NCI-H1930 (cell line): ENCODE results near the gene STRN.
"Not testable (repeated sequence)": the region's sequence is repeated elsewhere in the genome, so short reads cannot be mapped to it uniquely, and the experiment has no call there.

ENCODE experiments used
- DNase-seq, 2 experiments: peaks; one replicate each; lab custom pipeline; 2025; lab: John Stamatoyannopoulos, UW

The STRN gene

GRCh38 chr2:36834731-36835524, 131.4 kb downstream of the STRN start:
- DNase-seq = no peak

GRCh38 chr2:36834203-36834602, 132.1 kb downstream of the STRN start:
- no peak for DNase-seq

GRCh38 chr2:36831185-36831584, 135.2 kb downstream of the STRN start:
- no peak for DNase-seq

DNA sequence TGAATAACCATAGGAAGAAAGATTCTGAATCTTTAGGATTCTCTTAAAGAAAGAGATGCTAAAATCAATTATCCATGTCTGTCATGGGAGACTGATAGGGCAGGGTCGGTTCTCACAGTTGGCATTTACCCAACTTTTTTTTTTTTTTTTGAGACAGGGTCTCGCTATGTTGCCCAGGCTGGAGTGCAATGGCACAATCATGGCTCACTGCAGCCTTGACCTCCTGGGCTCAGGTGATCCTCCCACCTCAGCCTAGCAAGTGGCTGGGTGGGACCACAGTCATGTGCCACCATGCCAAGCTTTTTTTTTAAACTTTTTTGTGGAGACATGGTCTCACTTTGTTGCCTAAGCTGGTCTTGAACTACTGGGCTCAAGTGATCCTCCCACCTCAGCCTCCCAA, 141.7 kb downstream of the STRN start:
- DNase-seq = not testable (repeated sequence)

GRCh38 chr2:36824273-36824672, 142.1 kb downstream of the STRN start:
- DNase-seq = no peak

DNA sequence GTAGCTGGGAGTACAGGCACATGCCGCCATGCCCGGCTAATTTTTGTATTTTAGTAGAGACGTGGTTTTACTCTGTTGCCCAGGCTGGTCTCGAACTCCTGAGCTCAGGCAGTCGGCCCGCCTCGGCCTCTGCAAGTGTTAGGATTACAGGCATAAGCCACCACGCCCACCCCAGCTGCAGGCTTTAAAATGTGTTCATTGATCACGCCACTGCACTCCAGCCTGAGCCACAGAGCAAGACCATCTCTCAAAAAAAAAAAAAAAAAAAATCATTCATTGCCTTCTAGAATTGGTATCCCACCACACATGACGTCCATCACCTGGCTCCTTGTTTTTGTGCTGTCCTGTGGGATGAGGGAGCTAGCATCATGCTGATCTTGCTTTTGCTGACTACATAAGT, 142.5 kb downstream of the STRN start:
- DNase-seq = no peak

GRCh38 chr2:36820942-36821605, 145.3 kb downstream of the STRN start:
- no peak for DNase-seq

DNA sequence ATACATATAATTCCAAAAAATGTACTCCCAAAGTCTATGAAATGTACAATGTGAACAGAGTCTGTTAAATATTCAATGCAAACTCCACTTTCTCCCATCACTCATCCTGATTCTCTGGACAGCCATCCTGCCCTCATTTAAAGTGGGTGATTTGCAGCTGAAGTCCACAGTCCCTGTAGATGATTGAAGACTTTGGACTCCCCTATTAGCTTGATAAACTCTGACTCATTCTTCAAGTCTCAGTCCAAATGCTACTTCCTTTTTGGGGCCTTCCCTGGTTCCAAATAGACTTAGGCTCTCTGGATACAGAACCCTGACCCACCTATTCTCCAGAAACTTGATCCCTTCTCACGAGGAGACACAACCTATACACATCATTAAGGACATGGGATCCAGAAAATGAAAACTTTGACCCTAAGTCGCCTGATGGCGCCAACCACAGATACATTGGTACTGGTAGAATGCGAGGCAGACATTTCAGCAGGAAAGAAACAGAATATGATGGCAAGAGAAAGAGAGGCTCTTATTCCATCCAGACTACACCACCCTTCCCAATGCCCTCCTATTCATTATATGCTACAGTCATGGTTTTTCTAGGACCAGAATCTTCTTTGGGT, 147.1 kb downstream of the STRN start:
- no peak for DNase-seq

DNA sequence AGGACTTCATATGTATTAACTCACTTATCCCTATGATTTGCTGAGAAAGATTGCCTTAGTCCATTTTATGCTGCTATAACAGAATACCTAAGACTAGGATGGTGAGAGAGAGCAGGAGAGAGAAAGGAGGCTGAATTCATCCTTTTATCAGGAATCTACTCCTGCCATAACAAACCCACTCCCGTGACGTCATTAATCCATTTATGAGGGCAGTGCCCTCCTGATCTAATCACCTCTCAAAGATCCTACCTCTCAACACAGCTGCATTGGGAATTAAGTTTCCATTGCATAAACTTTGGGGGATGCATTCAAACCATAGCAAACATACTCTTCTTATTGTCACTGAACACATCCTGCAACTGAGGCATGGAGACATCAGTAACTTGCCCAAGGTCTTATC, 147.8 kb downstream of the STRN start:
- no peak for DNase-seq

GRCh38 chr2:36812196-36812595, 154.1 kb downstream of the STRN start:
- DNase-seq = no peak

GRCh38 chr2:36811071-36811470, 155.3 kb downstream of the STRN start:
- DNase-seq = no peak

DNA sequence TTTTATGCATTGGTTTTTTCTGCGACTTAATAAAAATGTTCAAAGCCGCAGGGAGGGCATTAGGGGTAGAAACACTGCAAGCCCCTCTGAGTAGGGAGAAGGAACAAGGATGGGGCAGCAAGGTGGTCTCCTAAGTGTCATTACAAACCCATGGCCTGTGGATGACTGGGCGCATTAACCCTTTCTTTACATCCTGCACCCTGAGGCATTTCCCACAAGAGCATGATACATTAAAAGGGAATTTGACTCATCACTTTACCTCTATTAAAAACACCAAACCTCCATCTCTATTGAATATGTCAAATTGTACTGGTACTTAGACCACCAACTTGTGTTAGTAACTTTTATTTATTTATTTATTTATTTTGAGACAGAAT, 157.3 kb downstream of the STRN start:
- no peak for DNase-seq

- no peak for DNase-seq
Measured at GRCh38 chr2:36808386-36809068, 157.8 kb downstream of the STRN start.

GRCh38 chr2:36807223-36807886, 159.0 kb downstream of the STRN start:
- DNase-seq = no peak

GRCh38 chr2:36805635-36806224, 160.6 kb downstream of the STRN start:
- DNase-seq = no peak

DNA sequence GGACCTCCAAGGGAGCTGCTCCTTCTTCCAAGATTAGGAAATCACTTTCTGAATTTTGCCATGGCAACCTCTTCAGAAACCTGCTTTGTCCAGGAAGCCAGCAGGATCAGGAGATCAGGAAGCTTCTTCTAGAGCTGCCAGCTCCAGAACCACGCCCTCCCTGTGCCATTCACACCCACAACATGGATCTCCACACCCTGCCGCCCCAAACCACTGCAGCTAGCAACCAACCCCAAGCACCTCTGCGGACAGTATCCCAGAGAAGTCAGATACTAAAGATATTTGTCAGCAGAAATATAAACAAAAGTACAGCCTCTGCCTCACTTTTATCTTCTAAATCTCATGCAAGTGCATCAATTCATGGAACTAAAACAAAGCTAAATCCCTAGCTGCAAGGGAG, 163.4 kb downstream of the STRN start:
- DNase-seq = no peak

DNA sequence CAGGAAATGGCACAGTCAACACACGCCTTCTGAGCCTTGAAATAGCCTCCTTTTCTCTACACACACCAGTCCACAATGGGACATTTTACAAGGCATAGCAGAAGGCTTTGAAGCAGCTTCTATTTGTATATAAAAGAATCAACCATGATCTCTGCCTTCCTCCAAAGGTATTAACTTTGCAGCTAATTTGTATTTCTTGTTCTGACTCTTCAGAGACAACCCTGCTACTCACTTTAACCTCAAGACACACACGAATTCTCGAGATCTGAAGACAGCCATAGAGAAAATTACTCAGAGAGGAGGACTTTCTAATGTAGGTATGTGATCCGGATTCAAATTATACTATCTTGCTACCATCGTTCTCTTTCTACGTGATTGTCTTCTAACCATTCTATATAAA, 165.2 kb downstream of the STRN start:
- no peak for DNase-seq

- no peak for DNase-seq
Measured at GRCh38 chr2:36800381-36800780, 166.0 kb downstream of the STRN start.

- no peak for DNase-seq
Measured at GRCh38 chr2:36798724-36799123, 167.6 kb downstream of the STRN start.

DNA sequence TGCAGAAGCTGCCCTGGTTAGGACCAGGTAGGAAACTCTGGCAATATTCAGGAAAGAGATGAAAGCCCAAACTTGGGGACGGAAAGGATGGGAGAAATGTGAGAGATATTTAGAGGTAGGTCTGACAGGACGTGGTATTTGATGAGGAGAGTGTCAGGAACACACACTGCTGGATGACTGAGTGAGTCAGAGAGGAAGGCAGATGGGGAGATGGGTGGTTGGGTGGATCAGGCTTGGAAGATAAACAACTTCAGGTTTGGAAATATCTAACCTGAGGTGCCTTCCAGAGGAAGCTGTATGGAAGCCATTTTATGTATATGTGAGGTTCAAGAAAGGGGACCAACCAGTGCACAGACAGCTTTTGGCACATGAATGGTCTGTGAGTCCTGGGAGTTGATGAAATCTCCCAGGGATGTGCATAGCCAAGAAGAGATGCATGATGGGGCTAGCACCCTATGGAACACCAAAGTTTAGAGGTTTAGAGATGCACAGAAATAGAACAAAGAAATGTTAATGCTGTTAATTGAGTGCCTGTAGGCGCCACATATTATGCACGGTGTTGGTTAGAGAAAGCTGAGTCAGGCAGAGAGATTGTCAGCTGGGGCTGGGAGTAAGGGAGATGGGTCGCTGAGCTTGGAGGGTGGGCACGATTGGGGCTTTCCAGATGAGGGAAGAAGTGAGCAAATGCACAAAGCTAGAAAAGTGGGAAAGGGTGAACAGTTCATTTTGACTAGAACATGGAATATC, 168.8 kb downstream of the STRN start:
- no peak for DNase-seq
